Measurements from ENCODE around the gene AFF2. TPM values are rescaled to one million over a fixed set of nuclear protein-coding genes. Genes with fewer than 3 reads are reported as not detected.
"Not testable (repeated sequence)": the region's sequence is repeated elsewhere in the genome, so short reads cannot be mapped to it uniquely, and the experiment has no call there.

AFF2 gene
- polyA plus RNA-seq, 1 experiment: 0.04 TPM

- H3K4me3 ChIP-seq (ENCODE audit: low read depth, low read length): no peak overlapping the region
- DNase-seq (ENCODE audit: low read depth, low spot score): no peak
- H3K27ac ChIP-seq (ENCODE audit: low read depth, low read length): no peak overlapping the region
- POLR2A ChIA-PET: no interaction called here
- no peaks in the 10 kb centered on the region for H3K27me3 ChIP-seq (ENCODE audit: control insufficient read depth, insufficient read depth, low read length)
- H3K9me3 ChIP-seq (ENCODE audit: control insufficient read depth, insufficient read depth, low read length): no peaks in the 10 kb centered on the region
- no peak for TF ChIP-seq CTCF (IDR thresholded peaks at IDR 0.05; ENCODE audit: low read depth, low read length)
- CTCF ChIA-PET: no interaction called here
These were observed 160.6 kb downstream of the AFF2 start for GRCh38 chrX:148661035-148661434.

- no peak for DNase-seq (ENCODE audit: low read depth, low spot score)
- no peaks in the 10 kb centered on the region for H3K9me3 ChIP-seq (ENCODE audit: control insufficient read depth, insufficient read depth, low read length)
- H3K4me3 ChIP-seq (ENCODE audit: low read depth, low read length): no peak overlapping the region
- TF ChIP-seq CTCF (IDR thresholded peaks at IDR 0.05; ENCODE audit: low read depth, low read length): no peak
- no peak overlapping the region for H3K27ac ChIP-seq (ENCODE audit: low read depth, low read length)
- no peaks in the 10 kb centered on the region for H3K27me3 ChIP-seq (ENCODE audit: control insufficient read depth, insufficient read depth, low read length)
- ChIA-PET POLR2A (no interaction called here), CTCF (no interaction called here)
These were observed 161.6 kb downstream of the AFF2 start for GRCh38 chrX:148662014-148662413.

- Histone ChIP-seq H3K4me3 (ENCODE audit: low read depth, low read length) (no peak overlapping the region), H3K9me3 (ENCODE audit: control insufficient read depth, insufficient read depth, low read length) (no peaks in the 10 kb centered on the region), H3K27me3 (ENCODE audit: control insufficient read depth, insufficient read depth, low read length) (no peaks in the 10 kb centered on the region), H3K27ac (ENCODE audit: low read depth, low read length) (no peak overlapping the region)
- TF ChIP-seq CTCF (IDR thresholded peaks at IDR 0.05; ENCODE audit: low read depth, low read length): no peak
- ChIA-PET CTCF (no interaction called here), POLR2A (no interaction called here)
- no peak for DNase-seq (ENCODE audit: low read depth, low spot score)
These were observed 163.8 kb downstream of the AFF2 start for GRCh38 chrX:148664171-148664570.

GRCh38 chrX:148664995-148665394 is 164.6 kb downstream of the AFF2 start:
- Histone ChIP-seq H3K27ac (ENCODE audit: low read depth, low read length) (no peak overlapping the region), H3K4me3 (ENCODE audit: low read depth, low read length) (no peak overlapping the region), H3K9me3 (ENCODE audit: control insufficient read depth, insufficient read depth, low read length) (no peaks in the 10 kb centered on the region), H3K27me3 (ENCODE audit: control insufficient read depth, insufficient read depth, low read length) (no peaks in the 10 kb centered on the region)
- TF ChIP-seq CTCF (IDR thresholded peaks at IDR 0.05; ENCODE audit: low read depth, low read length): no peak
- ChIA-PET CTCF (no interaction called here), POLR2A (no interaction called here)
- no peak for DNase-seq (ENCODE audit: low read depth, low spot score)

GRCh38 chrX:148669175-148669574 is 168.8 kb downstream of the AFF2 start:
- H3K27me3 ChIP-seq (ENCODE audit: control insufficient read depth, insufficient read depth, low read length); DNase-seq (ENCODE audit: low read depth, low spot score); POLR2A ChIA-PET; H3K9me3 ChIP-seq (ENCODE audit: control insufficient read depth, insufficient read depth, low read length); H3K4me3 ChIP-seq (ENCODE audit: low read depth, low read length); CTCF ChIA-PET; H3K27ac ChIP-seq (ENCODE audit: low read depth, low read length): not testable (repeated sequence)

- no peaks in the 10 kb centered on the region for H3K9me3 ChIP-seq (ENCODE audit: control insufficient read depth, insufficient read depth, low read length)
- H3K27me3 ChIP-seq (ENCODE audit: control insufficient read depth, insufficient read depth, low read length): no peaks in the 10 kb centered on the region
- ChIA-PET CTCF (no interaction called here), POLR2A (no interaction called here)
- no peak for DNase-seq (ENCODE audit: low read depth, low spot score)
- no peak for TF ChIP-seq CTCF (IDR thresholded peaks at IDR 0.05; ENCODE audit: low read depth, low read length)
- H3K27ac ChIP-seq (ENCODE audit: low read depth, low read length): no peak overlapping the region
- no peak overlapping the region for H3K4me3 ChIP-seq (ENCODE audit: low read depth, low read length)
These were observed 169.9 kb downstream of the AFF2 start for GRCh38 chrX:148670277-148670676.
